Dermis microvascular lymphatic vessel endothelial cell (primary cell): ENCODE results near the gene EXOC6B. TPM values are rescaled to one million over a fixed set of nuclear protein-coding genes. Genes with fewer than 3 reads are reported as not detected.

Experiments
- DNase-seq, 2 donors: peaks; one replicate each; pipeline versions ENCODE4 v3.0.0 to v3.0.0-alpha.2; 2010; ENCODE audit warnings: low read depth in 2 of 2
- total RNA-seq: library from RNA; depleted of rRNA; stranded (reverse); fragments of >200 nt; gene quantifications from 2 replicates; pipeline ENCODE4 v1.2.1, GENCODE V29; 2014

Gene EXOC6B
- total RNA-seq, 1 donor from 2014 or later, result 12.1 TPM

- no peak for DNase-seq
These were observed 650.2 kb downstream of the EXOC6B start for GRCh38 chr2:72175636-72176035.

GRCh38 chr2:72173640-72174321 lies 652.1 kb downstream of the EXOC6B start:
- DNase-seq, result peak in 1 of 2 donors; percentile 58

DNA sequence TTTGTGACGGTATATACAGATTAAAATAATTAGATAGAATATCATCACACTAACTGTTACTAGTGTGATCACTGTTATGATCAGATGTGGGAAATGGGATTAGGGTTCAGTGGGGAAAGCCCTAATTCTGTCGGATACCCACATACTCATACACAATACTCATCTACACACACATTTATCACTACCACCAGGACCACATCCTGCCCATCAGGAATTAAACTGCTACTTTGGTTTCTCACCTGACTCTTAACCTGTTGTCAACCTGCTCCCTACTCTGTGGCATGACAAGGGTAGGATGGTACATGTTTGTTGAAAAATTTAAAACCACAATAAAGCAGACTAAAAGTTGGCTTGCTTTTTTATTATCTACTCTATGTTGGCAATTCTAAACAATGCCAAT lies 653.4 kb downstream of the EXOC6B start:
- DNase-seq, result no peak

GRCh38 chr2:72166279-72166678 lies 659.6 kb downstream of the EXOC6B start:
- no peak for DNase-seq

GRCh38 chr2:72165792-72166191 lies 660.0 kb downstream of the EXOC6B start:
- no peak for DNase-seq

DNA sequence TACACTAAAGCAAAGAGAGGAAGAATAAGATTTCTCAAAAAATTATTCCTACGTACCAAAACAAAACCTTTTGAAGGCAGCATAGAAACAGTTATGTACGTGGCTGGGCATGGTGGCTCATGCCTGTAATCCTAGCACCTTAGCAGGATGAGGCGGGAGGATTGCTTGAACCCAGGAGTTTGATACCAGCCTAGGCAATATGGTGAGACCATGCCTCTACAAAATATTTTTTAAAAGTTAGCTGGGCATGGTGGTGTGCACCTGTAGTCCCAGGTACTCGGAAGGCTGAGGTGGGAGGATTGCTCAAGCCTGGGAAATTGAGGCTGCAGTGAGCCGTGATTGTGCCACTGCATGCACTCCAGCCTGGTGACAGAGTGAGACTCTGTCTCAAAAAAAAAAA lies 663.3 kb downstream of the EXOC6B start:
- DNase-seq, result no peak

DNA sequence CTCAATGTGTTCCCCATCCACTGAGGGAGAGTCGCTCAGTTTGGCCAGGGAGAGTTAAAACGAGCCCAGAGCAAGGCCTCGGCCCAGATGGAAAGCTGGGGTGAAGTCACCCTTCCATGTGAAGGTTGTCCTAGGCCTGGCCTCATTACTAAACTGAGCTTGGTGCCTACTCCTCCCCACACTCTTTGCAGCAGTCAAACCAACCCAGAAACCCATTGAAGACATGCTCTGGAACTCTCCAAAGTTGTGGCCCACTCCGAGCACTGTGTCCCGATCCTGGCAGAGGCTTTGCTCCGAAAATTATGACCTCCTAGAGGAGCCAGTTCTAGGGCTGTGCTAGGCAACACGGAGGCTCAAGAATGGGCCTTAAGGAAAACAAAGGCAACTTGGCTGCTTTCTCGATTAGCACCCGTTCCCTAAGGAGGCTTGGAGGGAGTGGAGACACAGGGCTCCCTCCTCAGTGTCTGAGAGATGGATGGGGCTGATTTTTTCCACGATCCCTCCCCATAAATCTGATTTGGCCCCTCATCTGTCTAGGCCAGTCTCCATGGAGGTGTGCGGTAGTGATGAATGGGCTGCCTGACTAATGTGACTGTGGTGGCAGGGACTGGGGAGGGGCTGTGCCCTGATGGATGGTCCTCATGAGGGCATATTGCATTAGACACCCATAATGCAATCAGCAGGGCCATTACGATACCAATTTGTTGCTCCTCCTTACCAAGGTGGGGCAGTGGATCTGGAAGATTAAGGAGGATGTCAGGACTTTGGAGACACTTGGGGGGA lies 666.4 kb downstream of the EXOC6B start:
- DNase-seq, result no peak

GRCh38 chr2:72157871-72158771 lies 667.7 kb downstream of the EXOC6B start:
- DNase-seq, result no peak

GRCh38 chr2:72156872-72157271 lies 669.0 kb downstream of the EXOC6B start:
- no peak for DNase-seq

GRCh38 chr2:72155737-72156136 lies 670.1 kb downstream of the EXOC6B start:
- no peak for DNase-seq

- no peak for DNase-seq
These were observed 670.7 kb downstream of the EXOC6B start for GRCh38 chr2:72155151-72155550.

DNA sequence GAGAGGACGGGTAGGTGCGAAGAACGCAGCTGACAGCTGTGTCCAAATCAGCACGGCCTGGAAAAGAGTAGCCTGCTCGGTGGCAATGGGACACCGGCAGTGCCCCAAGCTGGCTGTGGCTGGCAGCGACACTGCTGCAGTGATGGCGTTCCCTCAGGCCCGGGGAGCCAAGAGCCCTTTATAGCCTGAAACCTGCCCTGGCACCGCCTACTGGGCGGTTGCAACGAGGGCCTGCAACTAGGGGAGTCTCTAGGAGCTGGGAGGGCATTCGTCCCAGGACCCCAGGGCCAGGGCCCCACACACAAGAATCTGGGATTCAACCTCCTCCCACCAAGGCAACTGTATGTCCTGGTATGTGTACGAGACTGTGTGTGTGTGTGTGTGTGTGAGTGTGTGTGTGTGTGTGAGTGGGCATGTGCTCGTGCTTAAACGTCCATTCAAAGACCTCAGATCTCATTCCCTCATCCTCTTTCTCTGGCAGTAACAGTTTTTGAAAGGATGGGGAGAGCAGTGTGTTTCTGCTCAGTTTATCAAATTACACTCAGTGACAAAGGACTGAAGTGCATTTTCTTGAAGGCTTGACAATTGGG lies 671.4 kb downstream of the EXOC6B start:
- DNase-seq, result no peak

- no peak for DNase-seq
These were observed 671.9 kb downstream of the EXOC6B start for GRCh38 chr2:72153924-72154323.

GRCh38 chr2:72153026-72153791 lies 672.6 kb downstream of the EXOC6B start:
- DNase-seq, result no peak

- no peak for DNase-seq
These were observed 674.9 kb downstream of the EXOC6B start for GRCh38 chr2:72150861-72151356.

DNA sequence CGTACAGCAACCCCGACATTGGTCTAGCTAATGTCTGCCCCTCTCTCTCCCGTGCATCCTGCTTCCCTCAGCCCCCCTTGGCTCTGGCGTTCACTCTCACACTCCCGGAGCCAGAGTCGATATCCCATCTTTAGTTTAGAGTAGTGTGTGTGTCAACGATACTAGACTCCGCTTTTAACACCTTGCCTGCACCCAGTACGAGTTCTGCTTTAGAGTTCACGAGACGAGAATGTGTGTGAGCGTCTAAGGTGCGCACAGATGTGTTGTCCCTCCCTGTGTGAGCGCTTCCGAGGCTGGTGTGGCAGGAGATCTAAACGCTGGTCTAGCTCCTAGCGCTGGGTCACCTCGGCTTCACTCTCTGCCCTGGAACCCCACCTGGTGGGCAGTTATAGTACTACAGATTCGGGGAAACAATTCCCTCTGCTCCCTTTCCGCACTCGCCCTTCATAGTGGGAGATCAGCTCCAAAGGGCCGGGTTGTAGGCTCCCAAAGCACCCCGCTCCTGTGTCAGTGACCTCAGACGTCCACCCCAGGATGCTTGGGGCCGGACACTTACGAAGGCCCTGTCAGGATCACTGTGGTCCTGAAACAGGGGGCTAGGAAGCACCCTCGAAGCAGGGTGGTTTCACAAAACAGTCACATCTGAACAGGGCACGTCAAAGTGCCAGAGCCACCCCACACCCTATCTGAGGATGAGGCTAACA lies 675.5 kb downstream of the EXOC6B start:
- DNase-seq, result peak; percentile 36 to 72

- no peak for DNase-seq
These were observed 676.2 kb downstream of the EXOC6B start for GRCh38 chr2:72149556-72150156.

- DNase-seq, result peak in 1 of 2 donors; percentile 38
These were observed 676.8 kb downstream of the EXOC6B start for GRCh38 chr2:72148837-72149555.
